Activated CD8-positive, alpha-beta T cell treated with anti-CD3 and anti-CD28 coated beads for 36 hours (primary cell): ENCODE data around the gene REV1. TPM values are rescaled to one million over a fixed set of nuclear protein-coding genes. Genes with fewer than 3 reads are reported as not detected.

ENCODE experiments used
- ATAC-seq: fragments of 200-7000 bp; cut with Tn5 transposase; one replicate; pipeline ENCODE4 v1.10.0; 2021; ENCODE audit warnings: mild to moderate bottlenecking, moderate library complexity
- CTCF ChIA-PET: fragments of 350-600 bp; sonication (Branson Sonifier 250); formaldehyde crosslinking; loops from one replicate; lab custom pipeline; 2021; ENCODE audit warnings: antibody characterized with exemption; lab: Charles Lee
- POLR2A ChIA-PET: fragments of 350-600 bp; sonication (Branson Sonifier 250); formaldehyde crosslinking; loops from one replicate; lab custom pipeline; 2021; ENCODE audit warnings: antibody characterized with exemption; lab: Charles Lee
- DNase-seq: peaks from one replicate; pipeline ENCODE4 v3.0.0-alpha.2; 2020
- H3K27ac Mint-ChIP-seq: one replicate; pipeline ENCODE4 v1.8.0; 2021; ENCODE audit warnings: mild to moderate bottlenecking, mixed read lengths
- H3K27me3 Mint-ChIP-seq: one replicate; pipeline ENCODE4 v1.8.0; 2021; ENCODE audit warnings: mixed read lengths
- H3K36me3 Mint-ChIP-seq: one replicate; pipeline ENCODE4 v1.8.0; 2021; ENCODE audit warnings: low read depth, mixed read lengths
- H3K4me1 Mint-ChIP-seq: one replicate; pipeline ENCODE4 v1.8.0; 2021; ENCODE audit warnings: low read depth, mixed read lengths
- H3K4me3 Mint-ChIP-seq: one replicate; pipeline ENCODE4 v1.8.0; 2021; ENCODE audit warnings: mild to moderate bottlenecking, moderate library complexity, mixed read lengths
- H3K9me3 Mint-ChIP-seq: one replicate; pipeline ENCODE4 v1.8.0; 2021; ENCODE audit warnings: mixed read lengths
- intact Hi-C: fragments of 100-400 bp; cut with micrococcal nuclease; formaldehyde crosslinking; loops from one replicate; pipeline ENCODE4 v1.10.0; 2022
- total RNA-seq, 2 experiments: library from RNA; stranded (reverse); gene quantifications; one replicate each; pipeline ENCODE4 v1.2.3, GENCODE V29; 2021
- TF ChIP-seq, protein P1 (sequence below): fragments of 200-600 bp; IDR thresholded peaks from one replicate; pipeline ENCODE4 v1.8.0; 2022; ENCODE audit warnings: antibody characterized with exemption, mild to moderate bottlenecking

REV1 gene
- 10 to 100 TPM; 29.2 to 31.1 TPM for total RNA-seq

DNA sequence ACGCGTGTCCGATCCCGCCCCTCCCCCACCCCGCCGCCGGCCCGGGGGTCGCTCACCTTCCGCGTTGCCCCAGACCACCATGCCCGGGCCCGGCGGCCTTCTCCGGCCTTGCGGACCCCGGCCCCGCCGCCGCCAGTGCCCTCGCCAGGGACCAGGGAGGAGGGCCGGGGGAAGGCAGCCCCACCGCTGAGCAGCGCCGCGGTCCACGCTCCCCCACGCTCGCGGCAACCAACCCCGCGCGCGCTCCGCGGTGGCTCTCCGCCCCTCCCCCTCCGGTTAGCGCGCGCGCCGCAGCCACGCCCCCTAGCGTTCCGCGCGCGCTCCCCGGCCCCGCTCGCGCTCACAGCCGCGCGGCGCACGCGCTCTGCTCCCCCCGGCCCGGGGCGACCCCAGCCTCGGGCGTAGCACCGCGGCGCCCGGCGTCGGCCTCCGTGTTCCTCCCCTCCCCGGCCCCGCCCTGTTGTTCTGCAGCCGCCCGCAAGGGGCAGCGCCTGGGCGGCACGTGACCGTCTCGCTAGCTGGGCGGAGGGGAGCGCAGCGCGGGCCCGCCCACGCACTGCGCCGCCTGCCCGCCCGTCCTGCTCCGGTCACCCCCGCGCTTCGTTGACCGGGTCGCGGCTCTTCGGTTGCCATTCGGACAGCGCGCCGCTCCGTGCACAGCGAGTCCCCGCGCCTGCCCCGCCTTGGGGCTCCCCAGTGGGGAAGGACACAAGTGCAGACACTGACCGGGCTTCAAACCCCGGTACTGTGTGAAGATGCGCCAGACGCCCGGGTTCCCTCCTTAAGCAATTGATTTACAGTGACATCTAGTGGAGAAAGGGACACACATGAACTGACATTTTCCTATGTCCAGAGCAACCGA, at the start of gene REV1:
Gene REV1 (minus strand): TSS at position 257 of the 862 bp plus-strand sequence. CDS start 25,042 bp downstream, outside the sequence.
- TF ChIP-seq, protein P1, sequence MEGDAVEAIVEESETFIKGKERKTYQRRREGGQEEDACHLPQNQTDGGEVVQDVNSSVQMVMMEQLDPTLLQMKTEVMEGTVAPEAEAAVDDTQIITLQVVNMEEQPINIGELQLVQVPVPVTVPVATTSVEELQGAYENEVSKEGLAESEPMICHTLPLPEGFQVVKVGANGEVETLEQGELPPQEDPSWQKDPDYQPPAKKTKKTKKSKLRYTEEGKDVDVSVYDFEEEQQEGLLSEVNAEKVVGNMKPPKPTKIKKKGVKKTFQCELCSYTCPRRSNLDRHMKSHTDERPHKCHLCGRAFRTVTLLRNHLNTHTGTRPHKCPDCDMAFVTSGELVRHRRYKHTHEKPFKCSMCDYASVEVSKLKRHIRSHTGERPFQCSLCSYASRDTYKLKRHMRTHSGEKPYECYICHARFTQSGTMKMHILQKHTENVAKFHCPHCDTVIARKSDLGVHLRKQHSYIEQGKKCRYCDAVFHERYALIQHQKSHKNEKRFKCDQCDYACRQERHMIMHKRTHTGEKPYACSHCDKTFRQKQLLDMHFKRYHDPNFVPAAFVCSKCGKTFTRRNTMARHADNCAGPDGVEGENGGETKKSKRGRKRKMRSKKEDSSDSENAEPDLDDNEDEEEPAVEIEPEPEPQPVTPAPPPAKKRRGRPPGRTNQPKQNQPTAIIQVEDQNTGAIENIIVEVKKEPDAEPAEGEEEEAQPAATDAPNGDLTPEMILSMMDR, result peak; percentile 82
- Mint-ChIP-seq H3K4me3 (peak within 1 kb of the TSS; percentile 95), H3K27ac (peak within 1 kb of the TSS; percentile 98), H3K36me3 (peaks cover 15% of the 10 kb centered on the region), H3K9me3 (no peaks in the 10 kb centered on the region), H3K27me3 (no peaks in the 10 kb centered on the region), H3K4me1 (peaks cover 39% of the 10 kb centered on the region)
- CTCF ChIA-PET, result interaction anchor here (0.7 to 1.9 kb wide), 9 partner anchors 10 to 333 kb away, joined by 3 to 7 read pairs (median 3); partner anchors contain the start of gene TXNDC9
- intact Hi-C loops, result loop anchor here (2.0 kb wide), 1 partner anchor 153 kb away; the partner anchor contains the start of genes EIF5B and TXNDC9
- POLR2A ChIA-PET, result no interaction called here
- DNase-seq (peak; percentile 93), ATAC-seq (peak; percentile 93)

GRCh38 chr2:99537910-99538485, 48.2 kb upstream of the REV1 start:
- Mint-ChIP-seq H3K4me3 (no peak overlapping the region), H3K27ac (no peak overlapping the region), H3K36me3 (no peaks in the 10 kb centered on the region), H3K4me1 (no peaks in the 10 kb centered on the region), H3K9me3 (peaks cover 7% of the 10 kb centered on the region), H3K27me3 (peaks cover 13% of the 10 kb centered on the region)
- intact Hi-C loops, result no loop called here
- DNase-seq (no peak), ATAC-seq (no peak)
- POLR2A ChIA-PET, result no interaction called here
- TF ChIP-seq, protein P1, result no peak
- CTCF ChIA-PET, result no interaction called here

- POLR2A ChIA-PET, result no interaction called here
- H3K27me3 Mint-ChIP-seq, result peaks cover 4% of the 10 kb centered on the region
- H3K27ac Mint-ChIP-seq, result no peak overlapping the region
- DNase-seq (no peak), ATAC-seq (no peak)
- H3K9me3 Mint-ChIP-seq, result no peaks in the 10 kb centered on the region
- CTCF ChIA-PET, result no interaction called here
- intact Hi-C loops, result no loop called here
- no peak overlapping the region for H3K4me3 Mint-ChIP-seq
- no peaks in the 10 kb centered on the region for H3K36me3 Mint-ChIP-seq
- TF ChIP-seq, protein P1, result no peak
- no peaks in the 10 kb centered on the region for H3K4me1 Mint-ChIP-seq
Observed at GRCh38 chr2:99524056-99524455, 34.2 kb upstream of the REV1 start.

- ATAC-seq (no peak), DNase-seq (no peak)
- Mint-ChIP-seq H3K4me1 (no peaks in the 10 kb centered on the region), H3K27me3 (peaks cover 8% of the 10 kb centered on the region), H3K27ac (no peak overlapping the region), H3K4me3 (no peak overlapping the region), H3K9me3 (no peaks in the 10 kb centered on the region), H3K36me3 (no peaks in the 10 kb centered on the region)
- CTCF ChIA-PET, result interaction anchor here (1.4 kb wide), 1 partner anchor 32 kb away, joined by 3 read pairs; the partner anchor contains the start of gene REV1
- TF ChIP-seq, protein P1, result no peak
- POLR2A ChIA-PET, result no interaction called here
- intact Hi-C loops, result no loop called here
Observed at GRCh38 chr2:99522157-99522556, 32.3 kb upstream of the REV1 start.

GRCh38 chr2:99520813-99521212, 31.0 kb upstream of the REV1 start:
- intact Hi-C loops, result no loop called here
- Mint-ChIP-seq H3K4me3 (no peak overlapping the region), H3K36me3 (no peaks in the 10 kb centered on the region), H3K27ac (no peak overlapping the region), H3K9me3 (no peaks in the 10 kb centered on the region), H3K4me1 (no peaks in the 10 kb centered on the region), H3K27me3 (peaks cover 6% of the 10 kb centered on the region)
- ChIA-PET POLR2A (no interaction called here), CTCF (interaction anchor here (1.5 kb wide), 1 partner anchor 38 kb away, joined by 3 read pairs; no protein-coding TSS in a partner anchor)
- DNase-seq (no peak), ATAC-seq (no peak)
- TF ChIP-seq, protein P1, result no peak
